Measurements from ENCODE around the gene MORC2.

DNA sequence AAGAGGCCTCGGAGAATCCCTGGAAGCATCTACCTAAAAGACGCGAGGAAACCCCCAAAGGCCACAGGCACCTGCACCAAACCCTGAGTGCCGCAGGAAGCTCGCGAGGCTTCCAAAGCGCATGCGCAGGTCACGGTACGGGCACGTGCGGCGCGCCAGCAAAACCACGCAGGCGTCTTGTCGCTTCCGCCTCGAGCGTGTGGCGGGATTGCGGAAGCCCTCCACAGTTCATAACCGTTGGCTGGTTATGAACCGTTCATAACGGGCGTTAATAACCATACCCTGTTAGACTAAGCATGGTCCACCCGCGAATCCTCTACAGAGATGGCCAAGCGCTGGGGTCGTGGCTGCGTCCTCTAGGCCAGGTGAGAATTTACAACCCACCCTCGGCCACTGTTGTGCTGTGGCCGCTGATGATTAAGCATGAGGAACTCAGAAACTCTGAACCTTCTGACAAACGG, 46.4 kb downstream of the MORC2 start:
- no peak for TF ChIP-seq POLR2AphosphoS5 (IDR thresholded peaks at IDR 0.05; ENCODE audit: borderline replicate concordance, low read depth, low read length)
- TF ChIP-seq EZH2 (IDR thresholded peaks at IDR 0.05) = no peak

Measured in SK-N-MC (cell line).